Esophagus muscularis mucosa (tissue), 3 donors: ENCODE measurements around the gene PPP2R1B.
"Not testable (repeated sequence)": the region's sequence is repeated elsewhere in the genome, so short reads cannot be mapped to it uniquely, and the experiment has no call there.

Experiments
- CTCF ChIP-seq, 3 experiments: fragments of 200-600 bp in 2 of 3; fragments of 450-650 bp in 1 of 3; sonication (generic) in 2 of 3; IDR thresholded peaks; one replicate each; pipeline ENCODE4 v1.5.1; 2017 to 2019; ENCODE audit warnings: antibody characterized with exemption in 3 of 3, mild to moderate bottlenecking in 2 of 3, moderate library complexity in 1 of 3
- POLR2A ChIP-seq: fragments of 450-650 bp; IDR thresholded peaks from one replicate; pipeline ENCODE4 v1.6.1; 2017; ENCODE audit warnings: antibody characterized with exemption, moderate library complexity, mild to moderate bottlenecking, low read depth

- not testable (repeated sequence) for TF ChIP-seq CTCF (IDR thresholded peaks at IDR 0.05); POLR2A
Measured at GRCh38 chr11:111717660-111718059, 48.5 kb downstream of the PPP2R1B start.
